ENCODE data around the gene MYBPH. TPM values are rescaled to one million over a fixed set of nuclear protein-coding genes. Genes with fewer than 3 reads are reported as not detected.

The MYBPH gene
- total RNA-seq, 1 experiment from 2014 or later: not detected

DNA sequence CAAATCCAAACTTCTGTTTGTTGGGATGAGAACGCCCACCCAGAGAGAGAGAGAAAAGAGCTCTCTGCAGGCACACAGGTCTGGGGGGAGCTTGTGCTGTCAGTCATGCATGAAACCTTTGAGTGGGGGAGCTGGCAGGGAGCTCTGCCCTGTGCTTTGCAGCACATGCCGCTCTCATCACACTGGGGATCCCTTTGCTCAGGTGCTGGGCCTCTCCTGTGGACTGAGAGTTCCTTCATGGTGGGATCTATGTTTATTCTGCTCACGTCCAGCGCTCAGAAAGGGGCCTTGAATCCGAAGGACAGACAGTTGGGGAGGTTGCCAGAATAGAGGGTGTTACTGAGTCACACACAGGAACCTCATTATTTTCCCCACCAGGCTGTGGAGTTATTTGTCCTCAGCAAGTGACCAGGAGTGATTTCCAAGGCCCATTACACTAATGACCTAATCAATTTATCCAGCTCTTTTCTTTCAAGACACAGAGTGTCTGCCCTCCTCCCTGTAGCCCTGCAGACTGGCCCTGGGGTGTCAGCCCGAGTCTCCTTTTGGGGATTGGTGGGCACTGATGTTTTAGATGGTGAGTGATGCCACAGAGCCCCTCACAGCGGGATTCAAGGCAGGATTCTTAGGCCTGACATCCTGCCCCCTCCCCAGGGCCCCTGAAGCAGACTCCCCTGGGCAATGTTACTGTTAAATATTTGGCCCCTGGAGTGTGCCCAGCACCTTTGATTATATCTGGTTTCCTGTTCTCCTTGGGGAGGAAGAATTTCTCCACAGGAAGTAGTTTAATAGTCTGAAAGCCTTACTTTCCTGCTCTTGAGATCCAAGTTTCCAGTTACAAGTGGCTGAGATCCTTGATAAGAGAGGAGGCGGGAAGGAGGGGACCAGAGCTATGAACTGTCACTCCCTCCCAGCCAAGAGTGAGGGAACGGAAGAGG is 22.3 kb downstream of the MYBPH start:
- no peak overlapping the region for H3K4me2 ChIP-seq (ENCODE audit: insufficient read depth, insufficient read length, low read length)
- no peaks in the 10 kb centered on the region for H3K23me2 ChIP-seq (ENCODE audit: insufficient read length, low read depth, low read length, poor library complexity, severe bottlenecking)
- H2BK12ac ChIP-seq (ENCODE audit: insufficient read length, low read depth, low read length): no peak overlapping the region
- H3T11ph ChIP-seq (ENCODE audit: low read length): no peak overlapping the region
- no peaks in the 10 kb centered on the region; the same call in 1 of the 2 replicates for H3K27me3 Mint-ChIP-seq (ENCODE audit: low read depth)
- no peak overlapping the region for H3K27ac ChIP-seq (ENCODE audit: insufficient read length, low read depth, low read length)
- no peak overlapping the region for H2BK20ac ChIP-seq (ENCODE audit: low read depth, low read length, poor library complexity, severe bottlenecking)
- H3K4ac ChIP-seq (ENCODE audit: low read depth, low read length): no peak overlapping the region
- H3K4me1 Mint-ChIP-seq: peaks cover 62 to 77% of the 10 kb centered on the region in 2 experiments
- H3K9ac ChIP-seq (ENCODE audit: extremely low read depth, insufficient read length, low read length): no peak overlapping the region
- H2BK5ac ChIP-seq (ENCODE audit: insufficient read length, low read length): no peak overlapping the region
- no peaks in the 10 kb centered on the region for H3K79me2 ChIP-seq (ENCODE audit: insufficient read depth, low read length)
- H3K56ac ChIP-seq (ENCODE audit: insufficient read length, low read depth, low read length): no peak overlapping the region
- H2AK5ac ChIP-seq (ENCODE audit: insufficient read length, low read length): no peak overlapping the region
- H2BK15ac ChIP-seq (ENCODE audit: low read depth, low read length): no peak overlapping the region
- no peak overlapping the region for H3K23ac ChIP-seq (ENCODE audit: insufficient read length, low read depth, low read length)
- H3K9me3 ChIP-seq (ENCODE audit: control insufficient read depth, low read depth, low read length): no peaks in the 10 kb centered on the region
- H3K4me1 ChIP-seq (ENCODE audit: insufficient read depth, low read length): peaks cover 12% of the 10 kb centered on the region
- no peak overlapping the region for H2BK120ac ChIP-seq (ENCODE audit: low read depth, low read length, poor library complexity, severe bottlenecking)
- H4K20me1 ChIP-seq (ENCODE audit: control insufficient read depth, insufficient read depth, insufficient read length): no peaks in the 10 kb centered on the region
- no peaks in the 10 kb centered on the region for H3K27me3 ChIP-seq (ENCODE audit: insufficient read depth, low read length)
- H3K4me3 Mint-ChIP-seq: peak overlapping the region in 1 of 2 experiments; percentile 28; a peak in 2 of 5 replicates
- H2AFZ ChIP-seq (ENCODE audit: low read length): no peak overlapping the region
- DNase-seq: no peak
- no peak overlapping the region; the same call in 1 of the 2 replicates for H3K14ac ChIP-seq (ENCODE audit: insufficient read depth, low read length)
- no peaks in the 10 kb centered on the region for H3K79me1 ChIP-seq (ENCODE audit: insufficient read depth, low read depth, low read length, poor library complexity, severe bottlenecking)
- no CpG with 5 or more reads among the region's 9 CpGs for WGBS (ENCODE audit: extremely low coverage, insufficient read length, low lambda C conversion rate)
- H4K5ac ChIP-seq (ENCODE audit: insufficient read length, low read depth, low read length): no peak overlapping the region
- peak overlapping the region in 2 of 3 experiments; percentile 22 to 82; a peak in 2 of 7 replicates for H3K27ac Mint-ChIP-seq
- no peak overlapping the region for H4K8ac ChIP-seq (replicated peaks; ENCODE audit: insufficient read length, low read depth, low read length)
- H3K9me3 Mint-ChIP-seq: peaks cover 0 to 3% of the 10 kb centered on the region in 2 experiments; a peak in 3 of 5 replicates
- H3K18ac ChIP-seq (ENCODE audit: insufficient read length, low read depth, low read length): no peak overlapping the region
- H4K91ac ChIP-seq (ENCODE audit: insufficient read length, low read depth, low read length): no peak overlapping the region
- peaks cover 0 to 3% (median 3%) of the 10 kb centered on the region in 3 experiments; a peak in 3 of 7 replicates for H3K36me3 Mint-ChIP-seq (ENCODE audit: insufficient read depth in 1 of 3, low read depth in 3 of 3)
- TF ChIP-seq, protein P1, sequence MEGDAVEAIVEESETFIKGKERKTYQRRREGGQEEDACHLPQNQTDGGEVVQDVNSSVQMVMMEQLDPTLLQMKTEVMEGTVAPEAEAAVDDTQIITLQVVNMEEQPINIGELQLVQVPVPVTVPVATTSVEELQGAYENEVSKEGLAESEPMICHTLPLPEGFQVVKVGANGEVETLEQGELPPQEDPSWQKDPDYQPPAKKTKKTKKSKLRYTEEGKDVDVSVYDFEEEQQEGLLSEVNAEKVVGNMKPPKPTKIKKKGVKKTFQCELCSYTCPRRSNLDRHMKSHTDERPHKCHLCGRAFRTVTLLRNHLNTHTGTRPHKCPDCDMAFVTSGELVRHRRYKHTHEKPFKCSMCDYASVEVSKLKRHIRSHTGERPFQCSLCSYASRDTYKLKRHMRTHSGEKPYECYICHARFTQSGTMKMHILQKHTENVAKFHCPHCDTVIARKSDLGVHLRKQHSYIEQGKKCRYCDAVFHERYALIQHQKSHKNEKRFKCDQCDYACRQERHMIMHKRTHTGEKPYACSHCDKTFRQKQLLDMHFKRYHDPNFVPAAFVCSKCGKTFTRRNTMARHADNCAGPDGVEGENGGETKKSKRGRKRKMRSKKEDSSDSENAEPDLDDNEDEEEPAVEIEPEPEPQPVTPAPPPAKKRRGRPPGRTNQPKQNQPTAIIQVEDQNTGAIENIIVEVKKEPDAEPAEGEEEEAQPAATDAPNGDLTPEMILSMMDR (conservative IDR thresholded peaks at IDR 0.05): no peak

Data from H9 (cell line).